Liver (tissue), 9 donors: ENCODE measurements around the gene RNF214. TPM values are rescaled to one million over a fixed set of nuclear protein-coding genes. Genes with fewer than 3 reads are reported as not detected.

Experiments used
- DNase-seq: peaks from one replicate; pipeline ENCODE4 v3.0.0-alpha.2; 2017; ENCODE audit warnings: low spot score
- H3K27ac ChIP-seq, 2 donors: one replicate each; pipeline ENCODE4 v1.7.0; 2013; ENCODE audit warnings: inconsistent platforms in 2 of 2, low read length in 2 of 2, control low read depth in 1 of 2, low read depth in 1 of 2, mild to moderate bottlenecking in 1 of 2
- H3K27me3 ChIP-seq, 4 donors: one replicate each; pipeline versions ENCODE4 v1.6.1 to v1.7.0; 2013; ENCODE audit warnings: low read length in 3 of 4, inconsistent platforms in 1 of 4, mild to moderate bottlenecking in 1 of 4, moderate library complexity in 1 of 4; ENCODE audit not compliant: control insufficient read depth in 4 of 4, insufficient read depth in 4 of 4
- H3K36me3 ChIP-seq, 4 donors: one replicate each; pipeline versions ENCODE4 v1.6.1 to v1.7.0; 2013; ENCODE audit warnings: low read length in 3 of 4, mild to moderate bottlenecking in 3 of 4, low read depth in 1 of 4, moderate library complexity in 1 of 4; ENCODE audit not compliant: control insufficient read depth in 4 of 4, insufficient read depth in 3 of 4
- H3K4me1 ChIP-seq, 4 donors: one replicate each; pipeline versions ENCODE4 v1.6.1 to v1.7.0; 2013; ENCODE audit warnings: low read length in 3 of 4, mild to moderate bottlenecking in 3 of 4, moderate library complexity in 1 of 4; ENCODE audit not compliant: control insufficient read depth in 4 of 4, insufficient read depth in 4 of 4
- H3K4me3 ChIP-seq, 3 donors: one replicate each; pipeline versions ENCODE4 v1.6.1 to v1.7.0; 2013; ENCODE audit warnings: low read length in 3 of 3, control low read depth in 1 of 3, low read depth in 1 of 3, mild to moderate bottlenecking in 1 of 3
- H3K9ac ChIP-seq, 2 donors: one replicate each; pipeline ENCODE4 v1.7.0; 2013; ENCODE audit warnings: low read length in 2 of 2, mild to moderate bottlenecking in 2 of 2, moderate library complexity in 2 of 2, control low read depth in 1 of 2, low read depth in 1 of 2
- H3K9me3 ChIP-seq, 4 donors: one replicate each; pipeline versions ENCODE4 v1.6.1 to v1.7.0; 2013; ENCODE audit warnings: low read length in 3 of 4; ENCODE audit not compliant: control insufficient read depth in 4 of 4
- CTCF ChIP-seq: fragments of 150-350 bp; IDR thresholded peaks from 2 replicates; pipeline ENCODE4 v1.5.1; 2017; ENCODE audit warnings: improper control_type of control experiment, low read depth, low read length; ENCODE audit not compliant: missing input control
- EGR1 ChIP-seq, 2 donors: IDR thresholded peaks; 2 replicates each; pipeline ENCODE4 v1.6.1; 2016 to 2018; ENCODE audit warnings: antibody characterized with exemption in 2 of 2, low read depth in 2 of 2
- FOXA1 ChIP-seq: IDR thresholded peaks from 2 replicates; pipeline ENCODE4 v1.6.1; 2016; ENCODE audit warnings: antibody characterized with exemption
- FOXA2 ChIP-seq: IDR thresholded peaks from 2 replicates; pipeline ENCODE4 v1.6.1; 2016; ENCODE audit warnings: antibody characterized with exemption
- GABPA ChIP-seq, 2 donors: IDR thresholded peaks in 1 of 2; conservative IDR thresholded peaks in 1 of 2; 2 replicates each; pipeline ENCODE4 v1.6.1; 2016; ENCODE audit warnings: antibody characterized with exemption in 2 of 2, mild to moderate bottlenecking in 1 of 2, moderate library complexity in 1 of 2
- HNF4A ChIP-seq, 2 donors: conservative IDR thresholded peaks; 2 replicates each; pipeline ENCODE4 v1.6.1; 2016; ENCODE audit warnings: antibody characterized with exemption in 2 of 2, mild to moderate bottlenecking in 2 of 2
- HNF4G ChIP-seq: IDR thresholded peaks from 2 replicates; pipeline ENCODE4 v1.6.1; 2016; ENCODE audit warnings: antibody characterized with exemption
- JUND ChIP-seq, 2 donors: IDR thresholded peaks; 2 replicates each; pipeline ENCODE4 v1.6.1; 2016; ENCODE audit warnings: antibody characterized with exemption in 2 of 2
- MAX ChIP-seq: IDR thresholded peaks from 2 replicates; pipeline ENCODE4 v1.6.1; 2016; ENCODE audit warnings: antibody characterized with exemption
- NR2F2 ChIP-seq: IDR thresholded peaks from 2 replicates; pipeline ENCODE4 v1.6.1; 2016; ENCODE audit warnings: antibody characterized with exemption
- RAD21 ChIP-seq, 2 donors: IDR thresholded peaks; 2 replicates each; pipeline ENCODE4 v1.6.1; 2016; ENCODE audit warnings: antibody characterized with exemption in 2 of 2, mild to moderate bottlenecking in 2 of 2
- REST ChIP-seq: IDR thresholded peaks from 2 replicates; pipeline ENCODE4 v1.6.1; 2016; ENCODE audit warnings: antibody characterized with exemption, mild to moderate bottlenecking
- RXRA ChIP-seq, 2 donors: IDR thresholded peaks; 2 replicates each; pipeline ENCODE4 v1.6.1; 2017 to 2018; ENCODE audit warnings: antibody characterized with exemption in 2 of 2, mild to moderate bottlenecking in 1 of 2
- SP1 ChIP-seq: IDR thresholded peaks from 2 replicates; pipeline ENCODE4 v1.6.1; 2018; ENCODE audit warnings: antibody characterized with exemption, mild to moderate bottlenecking
- TAF1 ChIP-seq: conservative IDR thresholded peaks from 2 replicates; pipeline ENCODE4 v1.6.1; 2016; ENCODE audit warnings: antibody characterized with exemption, mild to moderate bottlenecking
- YY1 ChIP-seq: IDR thresholded peaks from 2 replicates; pipeline ENCODE4 v1.6.1; 2016; ENCODE audit warnings: antibody characterized with exemption, mild to moderate bottlenecking
- WGBS: extraction: QIAGEN DNeasy Blood & Tissue Kit; methylation state at CpG from one replicate; pipeline ENCODE4 v1.1.7; 2013; 5-methylcytosine and 5-hydroxymethylcytosine counted together
- polyA plus RNA-seq, 2 donors: library from polyadenylated mRNA; stranded (reverse) in 1 of 2; unstranded in 1 of 2; fragments of 200-250 nt in 1 of 2; fragments of >200 nt in 1 of 2; fragmentation: Nextera tagmentation in 1 of 2; extraction: Ambion mirVana in 1 of 2; gene quantifications; one replicate each; pipeline versions ENCODE4 v1.2.1 to v1.2.3, GENCODE V29; 2013 to 2015
- total RNA-seq, 2 donors: library from RNA; depleted of rRNA; stranded (reverse); fragments of >200 nt; gene quantifications; one replicate each; pipeline ENCODE4 v1.2.3, GENCODE V29; 2014
- TF ChIP-seq, protein P1 (sequence below): IDR thresholded peaks from 2 replicates; pipeline ENCODE4 v1.6.1; 2016; ENCODE audit warnings: antibody characterized with exemption
- TF ChIP-seq, protein P2 (sequence below): IDR thresholded peaks from 2 replicates; pipeline ENCODE4 v1.6.1; 2016; ENCODE audit warnings: antibody characterized with exemption
- donor health status: healthy.
- donor health status: healthy.
- donor health status: healthy.
- donor health status: healthy.
- donor health status: healthy.

The RNF214 gene
- total and polyA plus RNA-seq, 4 donors = 4.6 to 6.2 (median 6.0) TPM

GRCh38 chr11:117195761-117196160 is 36.7 kb upstream of the RNF214 start:
- Histone ChIP-seq H3K9me3 (no peaks in the 10 kb centered on the region), H3K27me3 (no peaks in the 10 kb centered on the region), H3K4me1 (no peaks in the 10 kb centered on the region), H3K27ac (no peak overlapping the region), H3K36me3 (peaks cover 6 to 35% (median 14%) of the 10 kb centered on the region in 4 donors), H3K4me3 (no peak overlapping the region), H3K9ac (no peak overlapping the region)
- no peak for DNase-seq
- 94% methylated on average over 19 of the region's 19 CpGs for WGBS
- TF ChIP-seq NR2F2 (no peak), EGR1 (IDR thresholded peaks at IDR 0.05; ENCODE audit: low read depth in 2 of 2) (no peak), YY1 (no peak)

DNA sequence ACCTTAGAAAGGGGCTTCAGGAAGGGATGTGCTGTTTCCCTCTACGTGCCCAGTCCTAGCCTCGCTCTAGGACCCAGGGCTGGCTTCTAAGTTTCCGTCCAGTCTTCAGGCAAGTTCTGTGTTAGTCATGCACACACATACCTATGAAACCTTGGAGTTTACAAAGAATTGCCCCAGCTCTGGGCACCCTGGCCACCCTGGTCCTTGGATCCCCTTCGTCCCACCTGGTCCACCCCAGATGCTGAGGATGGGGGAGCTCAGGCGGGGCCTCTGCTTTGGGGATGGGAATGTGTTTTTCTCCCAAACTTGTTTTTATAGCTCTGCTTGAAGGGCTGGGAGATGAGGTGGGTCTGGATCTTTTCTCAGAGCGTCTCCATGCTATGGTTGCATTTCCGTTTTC is 35.5 kb upstream of the RNF214 start:
- no peak overlapping the region for H3K4me3 ChIP-seq
- TF ChIP-seq YY1 (no peak), HNF4A (conservative IDR thresholded peaks at IDR 0.05) (no peak), SP1 (no peak), MAX (no peak), GABPA (IDR thresholded peaks at IDR 0.05 in 1 of 2, conservative IDR thresholded peaks at IDR 0.05 in 1 of 2) (no peak), NR2F2 (no peak), JUND (IDR thresholded peaks at IDR 0.05) (no peak), FOXA2 (no peak), CTCF (no peak), RAD21 (IDR thresholded peaks at IDR 0.05) (no peak), REST (no peak), RXRA (IDR thresholded peaks at IDR 0.05) (no peak), FOXA1 (no peak), HNF4G (no peak), TAF1 (no peak), EGR1 (IDR thresholded peaks at IDR 0.05; ENCODE audit: low read depth in 2 of 2) (no peak)
- TF ChIP-seq, protein P1, sequence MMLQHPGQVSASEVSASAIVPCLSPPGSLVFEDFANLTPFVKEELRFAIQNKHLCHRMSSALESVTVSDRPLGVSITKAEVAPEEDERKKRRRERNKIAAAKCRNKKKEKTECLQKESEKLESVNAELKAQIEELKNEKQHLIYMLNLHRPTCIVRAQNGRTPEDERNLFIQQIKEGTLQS = no peak
- TF ChIP-seq, protein P2, sequence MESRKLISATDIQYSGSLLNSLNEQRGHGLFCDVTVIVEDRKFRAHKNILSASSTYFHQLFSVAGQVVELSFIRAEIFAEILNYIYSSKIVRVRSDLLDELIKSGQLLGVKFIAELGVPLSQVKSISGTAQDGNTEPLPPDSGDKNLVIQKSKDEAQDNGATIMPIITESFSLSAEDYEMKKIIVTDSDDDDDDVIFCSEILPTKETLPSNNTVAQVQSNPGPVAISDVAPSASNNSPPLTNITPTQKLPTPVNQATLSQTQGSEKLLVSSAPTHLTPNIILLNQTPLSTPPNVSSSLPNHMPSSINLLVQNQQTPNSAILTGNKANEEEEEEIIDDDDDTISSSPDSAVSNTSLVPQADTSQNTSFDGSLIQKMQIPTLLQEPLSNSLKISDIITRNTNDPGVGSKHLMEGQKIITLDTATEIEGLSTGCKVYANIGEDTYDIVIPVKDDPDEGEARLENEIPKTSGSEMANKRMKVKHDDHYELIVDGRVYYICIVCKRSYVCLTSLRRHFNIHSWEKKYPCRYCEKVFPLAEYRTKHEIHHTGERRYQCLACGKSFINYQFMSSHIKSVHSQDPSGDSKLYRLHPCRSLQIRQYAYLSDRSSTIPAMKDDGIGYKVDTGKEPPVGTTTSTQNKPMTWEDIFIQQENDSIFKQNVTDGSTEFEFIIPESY = no peak
- 93% methylated on average over 7 of the region's 7 CpGs for WGBS
- H3K9me3 ChIP-seq = no peaks in the 10 kb centered on the region
- no peak for DNase-seq
- H3K36me3 ChIP-seq = peaks cover 6 to 27% (median 12%) of the 10 kb centered on the region in 4 donors
- H3K27ac ChIP-seq = no peak overlapping the region
- no peaks in the 10 kb centered on the region for H3K4me1 ChIP-seq
- H3K27me3 ChIP-seq = no peaks in the 10 kb centered on the region
- no peak overlapping the region for H3K9ac ChIP-seq
